Neural cell (in vitro differentiated cells): ENCODE data around the gene BFSP2. TPM values are rescaled to one million over a fixed set of nuclear protein-coding genes. Genes with fewer than 3 reads are reported as not detected.

Experiments
- H2AFZ ChIP-seq: fragments of 200-600, 300-800 bp; sonication (generic), shearing (Covaris generic); 2 replicates; pipeline ENCODE4 v1.6.0; 2014; ENCODE audit warnings: low read depth, mild to moderate bottlenecking, antibody characterized with exemption, low read length, moderate library complexity
- H3F3A ChIP-seq: fragments of 200-600 bp; shearing (Covaris generic); 2 replicates; pipeline ENCODE4 v1.6.1; 2016; ENCODE audit warnings: mild to moderate bottlenecking, moderate library complexity, mixed read lengths, antibody characterized with exemption, low read length; ENCODE audit not compliant: insufficient read depth, poor library complexity, severe bottlenecking
- H3K27ac ChIP-seq: fragments of 200-600, 300-800 bp; sonication (generic), shearing (Covaris generic); 2 replicates; pipeline ENCODE4 v1.5.1; 2014; ENCODE audit warnings: mild to moderate bottlenecking, low read length, moderate library complexity
- H3K27me3 ChIP-seq: fragments of 300-800, 200-600 bp; sonication (generic), shearing (Covaris generic); 2 replicates; pipeline ENCODE4 v1.6.0; 2014; ENCODE audit warnings: mild to moderate bottlenecking, low read depth, low read length, moderate library complexity; ENCODE audit not compliant: insufficient read depth
- H3K36me3 ChIP-seq: fragments of 300-800, 200-600 bp; sonication (generic), shearing (Covaris generic); 2 replicates; pipeline ENCODE4 v1.5.1; 2014; ENCODE audit warnings: mild to moderate bottlenecking, antibody characterized with exemption, low read length, moderate library complexity; ENCODE audit not compliant: insufficient read depth
- H3K4me2 ChIP-seq: fragments of 300-800, 200-600 bp; sonication (generic), shearing (Covaris generic); 2 replicates; pipeline ENCODE4 v1.6.0; 2014; ENCODE audit warnings: mild to moderate bottlenecking, low read length
- H3K4me3 ChIP-seq: fragments of 300-800, 200-600 bp; sonication (generic), shearing (Covaris generic); 2 replicates; pipeline ENCODE4 v1.5.1; 2014; ENCODE audit warnings: mild to moderate bottlenecking, low read length, moderate library complexity
- H3K79me2 ChIP-seq: fragments of 200-600 bp; shearing (Covaris generic); replicated peaks from 2 replicates; pipeline ENCODE4 v1.6.0; 2014; ENCODE audit warnings: mild to moderate bottlenecking, low read length, moderate library complexity; ENCODE audit not compliant: insufficient read depth
- H3K9ac ChIP-seq: fragments of 300-800, 200-600 bp; sonication (generic), shearing (Covaris generic); 2 replicates; pipeline ENCODE4 v1.6.1; 2016; ENCODE audit warnings: mild to moderate bottlenecking, low read length, mixed read lengths
- H3K9me2 ChIP-seq: fragments of 200-600 bp; shearing (Covaris generic); 2 replicates; pipeline ENCODE4 v1.6.1; 2016; ENCODE audit warnings: mild to moderate bottlenecking, low read length, mixed read lengths; ENCODE audit not compliant: insufficient read depth
- H3K9me3 ChIP-seq: fragments of 200-600, 300-800 bp; sonication (generic), shearing (Covaris generic); 2 replicates; pipeline ENCODE4 v1.6.1; 2016; ENCODE audit warnings: mild to moderate bottlenecking, mixed run types, low read length, moderate library complexity, mixed read lengths
- H4K20me1 ChIP-seq: fragments of 200-600 bp; shearing (Covaris generic); 2 replicates; pipeline ENCODE4 v1.6.1; 2016; ENCODE audit warnings: mild to moderate bottlenecking, mixed run types; ENCODE audit not compliant: insufficient read depth
- CTCF ChIP-seq: fragments of 450-650 bp; IDR thresholded peaks from 2 replicates; pipeline ENCODE4 v1.5.1; 2014; ENCODE audit warnings: antibody characterized with exemption, mild to moderate bottlenecking, moderate library complexity; ENCODE audit not compliant: poor library complexity, severe bottlenecking
- EP300 ChIP-seq: fragments of 450-650 bp; conservative IDR thresholded peaks from 2 replicates; pipeline ENCODE4 v1.6.1; 2014; ENCODE audit warnings: antibody characterized with exemption, mild to moderate bottlenecking, moderate library complexity; ENCODE audit not compliant: poor library complexity, severe bottlenecking
- EZH2 ChIP-seq: fragments of 200-600, 300-800 bp; shearing (Covaris generic), sonication (generic); IDR thresholded peaks from 2 replicates; pipeline ENCODE4 v1.6.1; 2014; ENCODE audit warnings: antibody characterized with exemption, low read length, borderline replicate concordance, mild to moderate bottlenecking; ENCODE audit not compliant: insufficient read depth, poor library complexity, severe bottlenecking
- MXI1 ChIP-seq: fragments of 450-650 bp; conservative IDR thresholded peaks from 2 replicates; pipeline ENCODE4 v1.6.1; 2014; ENCODE audit warnings: antibody characterized with exemption, mild to moderate bottlenecking; ENCODE audit not compliant: poor library complexity, severe bottlenecking
- POLR2AphosphoS5 ChIP-seq: IDR thresholded peaks from 2 replicates; pipeline ENCODE4 v1.6.1; 2012
- RAD21 ChIP-seq: fragments of 450-650 bp; conservative IDR thresholded peaks from 2 replicates; pipeline ENCODE4 v1.6.1; 2014; ENCODE audit warnings: antibody characterized with exemption, mild to moderate bottlenecking, moderate library complexity
- REST ChIP-seq: IDR thresholded peaks from 2 replicates; pipeline ENCODE4 v1.6.1; 2012; ENCODE audit warnings: borderline replicate concordance
- SMC3 ChIP-seq: fragments of 450-650 bp; conservative IDR thresholded peaks from 2 replicates; pipeline ENCODE4 v1.6.1; 2014; ENCODE audit warnings: antibody characterized with exemption, mild to moderate bottlenecking, moderate library complexity; ENCODE audit not compliant: poor library complexity
- TAF1 ChIP-seq: IDR thresholded peaks from 2 replicates; pipeline ENCODE4 v1.6.1; 2012; ENCODE audit warnings: low read depth
- polyA plus RNA-seq: library from polyadenylated mRNA; depleted of rRNA; stranded (reverse); fragments of >200 nt; gene quantifications from 2 replicates; pipeline ENCODE4 v1.2.3, GENCODE V29; 2014

BFSP2 gene
- polyA plus RNA-seq, 1 donor from 2014 or later: not detected

GRCh38 chr3:133379926-133380325 is 19.9 kb upstream of the BFSP2 start:
- Histone ChIP-seq H3K27ac (no peak overlapping the region), H3K4me2 (no peak overlapping the region), H3K4me3 (no peak overlapping the region), H3K9me3 (no peaks in the 10 kb centered on the region), H3K9me2 (no peaks in the 10 kb centered on the region), H2AFZ (no peak overlapping the region), H3K9ac (no peak overlapping the region), H3F3A (no peaks in the 10 kb centered on the region), H3K27me3 (no peaks in the 10 kb centered on the region), H4K20me1 (no peaks in the 10 kb centered on the region), H3K79me2 (no peaks in the 10 kb centered on the region), H3K36me3 (no peaks in the 10 kb centered on the region)
- TF ChIP-seq EP300 (no peak), POLR2AphosphoS5 (no peak), TAF1 (no peak), RAD21 (no peak), MXI1 (no peak), REST (no peak), EZH2 (no peak), CTCF (no peak), SMC3 (no peak)

- no peak overlapping the region for H3K9ac ChIP-seq
- H3K79me2 ChIP-seq: no peaks in the 10 kb centered on the region
- H3K9me2 ChIP-seq: no peaks in the 10 kb centered on the region
- no peaks in the 10 kb centered on the region for H3K9me3 ChIP-seq
- no peak overlapping the region for H3K4me2 ChIP-seq
- H3F3A ChIP-seq: no peaks in the 10 kb centered on the region
- no peak overlapping the region for H3K27ac ChIP-seq
- TF ChIP-seq REST (no peak), SMC3 (no peak), EZH2 (no peak), TAF1 (no peak), CTCF (no peak), POLR2AphosphoS5 (no peak), MXI1 (no peak), RAD21 (no peak), EP300 (no peak)
- H4K20me1 ChIP-seq: no peaks in the 10 kb centered on the region
- H3K36me3 ChIP-seq: no peaks in the 10 kb centered on the region
- H3K27me3 ChIP-seq: no peaks in the 10 kb centered on the region
- no peak overlapping the region for H3K4me3 ChIP-seq
- H2AFZ ChIP-seq: no peak overlapping the region
These were observed 19.2 kb upstream of the BFSP2 start for GRCh38 chr3:133380481-133381225.
